IPS-11a (cell line): Measurements from ENCODE around the gene GKAP1.
"Not testable (repeated sequence)": the region's sequence is repeated elsewhere in the genome, so short reads cannot be mapped to it uniquely, and the experiment has no call there.

Source experiments
- H3K4me3 ChIP-seq: one replicate; pipeline ENCODE4 v1.5.1; 2013; ENCODE audit warnings: low read depth, low read length, control low read depth

The GKAP1 gene

DNA sequence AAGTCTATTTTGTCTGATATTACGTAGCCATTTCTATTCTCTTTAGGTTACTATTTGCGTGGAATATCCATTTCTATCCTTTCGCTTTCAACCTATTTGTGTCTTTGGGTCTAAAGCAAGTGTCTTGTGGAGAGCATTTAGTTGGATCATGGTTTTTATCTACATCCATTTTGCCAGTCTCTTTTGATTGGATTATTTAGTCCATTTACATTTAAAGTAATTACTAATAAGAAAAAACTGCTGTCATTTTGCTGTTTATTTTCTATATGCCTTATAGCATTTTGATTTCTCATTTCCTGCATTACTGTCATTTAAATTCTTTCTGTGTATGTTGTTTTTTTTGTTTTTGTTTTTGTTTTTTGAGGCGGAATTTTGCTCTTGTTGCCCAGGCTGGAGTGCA lies 83.8 kb downstream of the GKAP1 start:
- H3K4me3 ChIP-seq: no peak overlapping the region

DNA sequence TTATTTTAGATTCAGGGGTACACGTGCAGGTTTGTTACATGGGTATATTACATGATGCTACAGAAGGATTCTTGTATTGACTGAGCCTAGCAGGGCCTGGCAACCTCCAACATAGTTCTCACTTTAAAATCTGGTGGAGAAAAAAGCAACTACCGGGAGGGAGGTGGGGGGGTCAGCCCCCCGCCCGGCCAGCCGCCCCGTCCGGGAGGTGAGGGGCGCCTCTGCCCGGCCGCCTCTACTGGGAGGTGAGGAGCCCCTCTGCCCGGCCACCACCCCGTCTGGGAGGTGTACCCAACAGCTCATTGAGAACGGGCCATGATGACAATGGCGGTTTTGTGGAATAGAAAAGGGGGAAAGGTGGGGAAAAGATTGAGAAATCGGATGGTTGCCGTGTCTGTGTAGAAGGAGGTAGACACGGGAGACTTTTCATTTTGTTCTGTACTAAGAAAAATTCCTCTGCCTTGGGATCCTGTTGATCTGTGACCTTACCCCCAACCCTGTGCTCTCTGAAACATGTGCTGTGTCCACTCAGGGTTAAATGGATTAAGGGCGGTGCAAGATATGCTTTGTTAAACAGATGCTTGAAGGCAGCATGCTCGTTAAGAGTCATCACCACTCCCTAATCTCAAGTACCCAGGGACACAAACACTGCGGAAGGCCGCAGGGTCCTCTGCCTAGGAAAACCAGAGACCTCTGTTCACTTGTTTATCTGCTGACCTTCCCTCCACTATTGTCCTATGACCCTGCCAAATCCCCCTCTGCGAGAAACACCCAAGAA lies 88.8 kb downstream of the GKAP1 start:
- H3K4me3 ChIP-seq: not testable (repeated sequence)

DNA sequence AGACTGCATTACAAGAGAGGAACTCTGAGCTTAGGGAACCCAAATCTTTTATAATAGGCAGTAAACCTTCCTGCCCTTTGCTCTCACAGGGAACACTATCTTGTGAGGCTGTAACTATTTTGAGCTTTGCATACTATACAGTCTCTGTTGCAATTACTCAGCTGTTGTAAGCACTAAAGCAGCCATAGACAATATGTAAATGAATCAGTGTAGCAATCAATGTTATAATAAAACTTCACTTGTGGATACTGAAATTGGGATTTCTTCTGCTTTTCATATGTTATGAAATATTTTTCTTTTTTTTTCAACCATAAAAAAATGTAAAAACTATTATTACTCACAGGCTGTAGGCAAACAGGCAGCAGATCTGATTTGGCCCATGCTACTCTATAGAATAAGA lies 93.1 kb downstream of the GKAP1 start:
- no peak overlapping the region for H3K4me3 ChIP-seq

DNA sequence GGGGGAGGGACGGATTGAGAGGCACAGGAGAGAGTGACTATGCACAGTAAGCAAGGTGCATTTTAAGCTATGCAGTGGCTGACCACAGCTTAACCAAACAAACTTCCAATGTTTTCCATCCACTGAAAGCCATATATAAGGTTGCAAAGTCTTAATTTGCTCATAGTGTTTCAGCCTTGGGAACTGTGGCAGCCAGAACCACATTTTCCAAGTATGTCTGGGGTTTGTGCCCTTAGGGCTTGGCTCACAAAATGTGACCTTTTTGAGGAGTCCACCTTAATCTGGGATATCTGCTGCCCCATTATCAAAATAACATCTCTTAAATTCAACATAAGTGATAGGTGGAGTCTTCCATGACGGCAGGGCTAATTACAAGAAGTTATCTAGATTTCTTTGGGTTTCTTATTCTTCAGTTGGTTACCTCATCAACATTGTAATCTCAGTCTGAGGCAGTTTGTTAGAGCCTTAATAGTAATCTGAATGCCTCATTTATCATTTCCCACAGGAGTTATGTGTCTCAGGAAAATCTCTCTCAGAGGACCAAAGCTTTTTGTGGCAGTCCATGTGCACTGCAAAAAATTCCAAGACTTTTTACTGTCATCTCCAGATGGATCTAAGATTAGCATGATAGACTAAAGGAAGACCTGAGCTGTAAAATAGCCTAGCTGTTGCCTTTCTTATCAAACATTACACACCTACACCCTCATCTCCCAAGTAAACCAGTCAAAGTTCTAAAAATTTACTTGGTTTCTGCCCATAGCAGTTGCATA lies 94.7 kb downstream of the GKAP1 start:
- H3K4me3 ChIP-seq: no peak overlapping the region

DNA sequence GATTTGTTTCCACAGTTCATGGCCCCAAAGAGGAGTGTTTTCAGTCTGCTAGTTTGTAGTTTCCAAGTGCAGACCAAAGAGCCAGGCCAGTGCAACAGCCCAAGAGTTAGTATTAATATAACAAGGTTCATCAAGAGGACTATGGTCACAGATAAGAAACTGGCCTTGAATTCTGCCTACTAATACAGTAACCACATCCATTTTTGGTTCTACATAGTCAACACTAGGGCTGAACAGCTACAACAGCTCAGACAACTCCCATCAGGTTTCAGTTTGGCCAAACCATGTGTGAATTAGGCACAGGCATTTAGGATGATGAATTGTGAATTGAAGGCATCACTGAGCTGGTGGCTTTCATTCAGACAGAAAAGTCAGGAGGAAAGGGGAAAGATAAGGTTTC lies 96.1 kb downstream of the GKAP1 start:
- no peak overlapping the region for H3K4me3 ChIP-seq

DNA sequence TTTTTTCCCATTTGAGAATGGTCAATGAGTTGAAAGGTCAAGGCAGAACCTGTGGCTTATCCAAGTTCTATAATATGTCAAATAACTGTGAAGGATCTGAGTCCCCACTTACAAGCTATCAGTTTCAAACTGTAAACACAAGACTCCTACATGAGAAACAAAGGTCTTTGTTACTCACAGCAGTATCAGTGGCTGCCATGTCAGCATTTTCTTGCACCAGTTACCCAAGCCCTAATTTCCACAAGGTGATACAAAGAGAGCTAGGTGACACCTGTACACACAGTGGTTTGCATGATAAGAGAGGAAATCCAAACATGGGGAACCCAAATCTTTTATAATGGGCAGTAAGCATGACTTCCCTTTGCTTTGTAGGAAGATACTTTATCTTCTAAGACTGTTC lies 101.8 kb downstream of the GKAP1 start:
- H3K4me3 ChIP-seq: no peak overlapping the region

DNA sequence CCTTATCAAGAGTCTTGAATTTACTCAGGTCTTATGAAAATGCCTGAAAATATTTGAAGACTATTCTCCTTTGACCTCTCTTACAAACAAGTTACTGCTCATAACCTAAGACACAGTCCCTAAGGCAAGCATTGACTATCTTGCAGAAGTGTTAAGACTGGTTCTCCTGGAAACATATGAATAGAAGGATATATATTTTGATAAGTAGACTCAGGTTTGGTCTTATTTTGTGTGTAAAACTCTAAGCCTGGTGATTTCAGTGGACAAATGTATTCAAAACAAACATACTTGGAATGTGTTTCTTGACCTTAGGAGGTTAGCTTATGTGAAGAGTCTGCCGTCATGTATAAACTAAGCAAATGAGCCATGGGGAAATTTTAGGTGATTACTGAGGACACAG lies 102.3 kb downstream of the GKAP1 start:
- H3K4me3 ChIP-seq: no peak overlapping the region

DNA sequence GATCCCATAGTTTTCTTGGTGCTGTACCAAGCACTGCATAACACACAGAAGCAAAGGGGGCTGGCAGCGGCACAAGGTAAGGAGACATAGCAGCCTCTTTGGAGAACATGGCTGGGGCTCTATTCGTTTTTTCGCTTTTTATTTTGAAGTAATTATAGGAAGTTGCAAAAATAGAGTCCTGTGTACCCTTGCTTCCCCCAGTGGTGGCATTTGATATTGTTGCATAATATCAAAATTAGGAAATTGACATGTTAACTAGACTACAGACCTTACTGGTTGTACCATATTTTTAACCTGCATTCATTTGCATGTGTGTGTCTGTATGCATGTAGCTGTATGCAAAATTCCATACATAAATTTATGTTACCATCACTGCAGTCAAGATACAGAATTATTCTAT lies 103.2 kb downstream of the GKAP1 start:
- no peak overlapping the region for H3K4me3 ChIP-seq

DNA sequence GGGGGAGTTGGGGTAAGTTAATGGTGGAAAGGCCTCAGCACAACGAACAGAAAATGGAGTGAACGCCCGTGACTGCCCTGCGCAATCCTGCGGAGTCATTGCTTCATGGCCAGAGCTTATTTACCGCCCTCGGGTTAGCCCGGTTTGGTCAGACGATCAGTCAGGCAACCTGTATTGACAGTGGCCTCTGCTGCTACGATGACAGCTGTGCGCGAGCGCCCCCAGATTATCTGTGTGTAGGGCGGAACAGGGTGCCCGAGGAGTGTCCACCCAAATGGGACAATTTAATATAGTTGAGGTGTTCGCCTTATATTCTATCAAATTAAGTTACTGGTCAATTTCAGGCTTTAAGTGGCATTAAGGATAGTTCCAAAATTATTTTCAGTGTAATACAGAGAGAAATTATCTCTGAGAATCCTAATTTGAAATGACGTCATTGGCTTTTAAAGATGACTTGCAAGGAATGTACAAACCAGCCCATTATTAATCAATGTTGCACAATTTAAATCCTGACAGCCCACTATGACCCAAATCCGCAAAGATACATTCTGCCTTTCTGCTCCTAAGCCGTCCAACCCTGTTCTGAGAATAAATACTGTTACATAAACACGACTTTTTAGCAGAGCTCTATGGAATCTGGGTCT lies 108.9 kb downstream of the GKAP1 start:
- peak overlapping the region; percentile 95 for H3K4me3 ChIP-seq

DNA sequence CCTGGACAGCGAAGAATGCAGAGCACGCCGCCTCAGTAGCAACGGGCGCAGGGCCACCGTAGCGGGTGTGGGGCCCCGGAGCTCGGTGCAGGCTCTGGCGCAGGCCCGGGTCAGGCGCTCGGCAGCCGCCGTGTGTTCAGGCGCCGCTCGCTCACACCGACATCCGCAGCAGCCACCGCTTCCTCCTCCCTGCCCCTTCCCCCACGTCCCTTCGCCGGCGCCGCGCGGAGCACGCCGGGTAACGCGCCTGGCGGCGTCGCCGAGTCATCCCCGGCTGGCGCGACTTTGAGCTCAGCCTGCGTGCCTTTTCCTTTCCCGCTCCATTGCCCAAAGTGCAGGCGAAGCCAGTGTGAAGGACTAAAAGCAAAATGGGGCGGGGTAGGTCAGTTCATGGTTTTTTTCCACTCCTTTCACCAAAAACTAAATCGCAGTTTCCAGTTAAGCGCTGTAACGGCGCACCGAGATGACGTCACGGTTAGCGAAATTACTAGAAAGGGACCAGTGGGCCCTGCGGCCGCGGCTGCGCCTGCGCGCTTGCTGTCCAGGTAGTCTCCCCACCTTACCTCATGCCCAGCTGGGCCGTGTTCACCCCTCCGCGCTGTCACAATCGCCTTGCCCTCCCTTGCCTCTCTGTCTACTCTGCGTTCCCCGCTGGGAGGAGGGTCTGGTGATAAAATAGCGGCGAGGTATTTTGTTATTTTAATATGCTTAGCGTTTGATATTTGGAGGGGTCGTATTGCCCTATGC lies 109.6 kb downstream of the GKAP1 start, which contains the start of gene UBQLN1:
Gene UBQLN1 (minus strand): TSS at position 191 of the 747 bp plus-strand sequence. CDS start 279 bp downstream, outside the sequence.
- H3K4me3 ChIP-seq: peak within 1 kb of the TSS; percentile 95

DNA sequence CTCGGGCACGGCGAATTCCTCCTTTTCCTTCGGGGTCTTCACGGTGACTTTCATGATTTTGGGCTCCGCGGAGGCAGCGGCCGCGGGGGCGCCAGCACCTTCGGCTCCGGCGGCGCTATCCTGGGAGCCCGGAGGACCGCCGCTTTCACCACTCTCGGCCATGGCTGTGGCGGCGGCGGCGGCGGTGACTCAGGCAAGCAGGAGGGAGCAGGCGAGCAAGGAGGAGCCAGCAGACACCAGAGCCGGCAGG lies 110.1 kb downstream of the GKAP1 start:
- peak overlapping the region; percentile 95 for H3K4me3 ChIP-seq

DNA sequence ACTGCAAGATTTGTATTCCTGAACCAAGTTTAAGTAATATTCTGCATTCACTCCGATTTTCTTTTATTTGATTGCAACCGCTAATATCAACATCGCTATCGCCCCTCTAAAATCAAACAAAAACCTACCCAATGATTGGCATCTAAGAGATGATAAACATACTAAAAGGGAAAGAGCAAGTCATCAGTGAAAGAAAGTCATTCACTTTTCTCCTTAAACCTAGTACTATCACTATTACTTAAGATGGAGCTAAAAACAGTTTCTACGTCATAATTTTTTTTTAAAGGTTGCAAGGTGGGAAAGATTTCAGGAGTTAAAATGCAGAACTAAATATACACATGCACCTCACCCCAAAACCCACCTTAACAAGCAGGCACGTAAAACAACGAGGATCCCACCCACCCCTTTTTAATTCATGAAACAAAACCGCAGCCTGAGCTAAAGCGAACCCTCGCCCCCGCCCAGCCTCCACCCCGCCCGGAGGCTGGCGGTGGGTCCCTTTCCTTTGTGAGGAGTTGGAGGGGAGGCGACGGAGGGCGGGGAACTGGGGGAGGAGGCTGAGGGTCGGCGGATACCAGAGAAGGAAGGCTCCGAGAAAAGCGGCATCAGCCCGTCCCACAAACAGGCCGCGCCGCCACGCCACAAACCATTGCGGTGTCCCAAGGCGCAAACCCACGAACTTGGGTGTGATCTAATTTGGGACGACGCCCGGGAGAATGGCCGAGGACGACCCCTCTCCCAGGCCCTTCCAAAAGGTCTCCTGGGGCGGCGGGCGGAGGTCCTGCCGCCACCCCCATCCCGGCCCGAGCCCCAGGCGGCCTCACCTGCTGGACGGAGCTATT lies 110.7 kb downstream of the GKAP1 start:
- H3K4me3 ChIP-seq: peak overlapping the region; percentile 95

DNA sequence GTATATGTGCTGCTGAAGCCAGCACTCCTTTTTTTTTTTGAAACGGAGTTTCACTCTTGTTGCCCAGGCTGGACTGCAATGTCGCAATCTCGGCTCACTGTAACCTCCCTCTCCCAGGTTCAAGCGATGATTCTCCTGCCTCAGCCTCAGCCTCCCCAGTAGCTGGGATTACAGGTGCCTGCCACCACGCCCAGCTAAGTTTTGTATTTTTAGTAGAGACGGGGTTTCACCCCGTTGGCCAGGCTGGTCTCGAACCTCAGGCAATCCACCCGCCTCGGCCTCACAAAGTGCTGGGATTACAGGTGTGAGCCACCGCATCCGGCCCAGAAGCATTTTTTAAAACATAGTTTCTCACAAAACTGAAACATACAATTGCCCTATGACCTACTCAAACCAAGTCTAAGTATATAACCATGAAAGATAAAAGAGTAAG lies 112.3 kb downstream of the GKAP1 start:
- not testable (repeated sequence) for H3K4me3 ChIP-seq

DNA sequence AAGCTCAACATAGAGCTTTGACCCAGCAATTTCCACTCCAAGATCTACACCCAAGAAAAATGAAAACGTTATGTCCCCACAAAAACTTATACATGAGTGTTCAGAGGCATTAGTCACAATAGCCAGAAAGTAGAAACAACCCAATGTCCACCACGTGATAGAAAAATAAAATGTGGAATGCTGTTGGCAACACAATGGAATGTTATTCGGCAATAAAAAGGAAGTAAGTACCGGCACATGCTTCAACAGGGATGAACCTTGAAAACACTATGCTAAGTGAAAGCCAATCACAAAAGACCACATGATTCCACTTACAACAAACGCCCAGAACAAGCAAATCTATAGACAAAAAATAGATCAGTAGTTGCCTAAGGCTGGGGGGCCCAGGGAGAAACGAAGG lies 115.8 kb downstream of the GKAP1 start:
- no peak overlapping the region for H3K4me3 ChIP-seq

DNA sequence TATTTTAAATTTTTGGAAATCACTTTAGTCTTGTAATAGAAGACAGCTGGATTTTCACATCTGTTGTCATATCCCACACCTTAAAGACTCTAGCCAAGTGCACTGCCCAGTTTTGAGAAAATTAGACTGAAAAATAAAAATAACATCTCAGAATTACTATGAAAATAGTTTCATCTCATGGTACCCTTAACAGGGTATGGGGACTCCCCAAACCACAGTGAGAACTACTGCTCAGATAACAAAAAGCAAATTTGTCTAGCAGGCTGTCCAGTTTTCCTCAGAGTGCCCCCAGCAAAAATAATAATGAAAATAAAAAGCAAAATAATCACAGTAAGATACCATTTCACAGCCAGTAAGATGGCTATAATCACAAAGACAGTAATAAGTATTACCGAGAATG lies 116.3 kb downstream of the GKAP1 start:
- H3K4me3 ChIP-seq: no peak overlapping the region

DNA sequence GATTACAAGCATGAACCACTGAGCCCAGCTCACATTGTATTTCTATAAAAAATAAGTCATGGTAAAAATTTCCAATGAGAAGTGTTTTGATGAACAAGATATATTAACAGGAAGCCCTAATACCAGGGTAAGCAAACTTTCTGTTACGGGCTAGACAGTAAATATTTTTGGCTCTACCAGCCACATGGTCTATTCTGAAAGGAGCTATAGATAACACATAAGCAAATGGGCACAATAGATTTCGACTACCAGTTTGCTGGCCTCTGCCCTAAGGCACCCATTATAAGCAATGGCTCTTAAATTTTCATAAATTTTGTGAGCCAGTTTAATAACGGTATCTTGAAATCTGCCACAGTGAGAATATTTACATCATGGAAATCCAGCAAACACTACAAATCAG lies 118.0 kb downstream of the GKAP1 start:
- no peak overlapping the region for H3K4me3 ChIP-seq

DNA sequence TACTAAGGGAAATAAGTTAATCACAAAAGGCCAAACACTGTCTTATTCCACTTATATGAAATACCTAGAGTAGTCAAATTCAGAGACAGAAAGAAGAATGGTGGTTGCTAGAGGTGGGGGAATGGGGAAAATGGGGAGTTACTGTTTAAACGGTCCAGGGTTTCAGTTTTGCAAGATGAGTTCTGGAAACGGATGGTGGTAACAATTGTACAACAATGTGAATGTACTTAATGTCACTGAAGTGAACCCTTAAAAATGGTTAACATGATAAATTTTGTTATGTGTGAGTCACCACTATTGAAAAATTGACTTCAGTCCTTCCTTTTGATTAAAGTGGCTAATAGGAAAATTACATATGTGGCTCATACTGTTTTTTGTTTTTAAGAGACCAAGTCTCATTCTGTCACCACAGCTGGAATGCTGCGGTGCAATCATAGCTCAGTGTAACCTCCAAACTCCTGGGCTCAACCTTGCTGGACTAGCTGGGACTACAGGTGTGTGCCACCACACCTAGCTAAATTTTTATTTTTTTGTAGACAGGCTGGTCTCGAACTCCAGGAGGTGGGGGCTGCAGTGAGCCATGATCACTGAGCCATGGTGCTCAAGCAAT lies 118.5 kb downstream of the GKAP1 start:
- no peak overlapping the region for H3K4me3 ChIP-seq

DNA sequence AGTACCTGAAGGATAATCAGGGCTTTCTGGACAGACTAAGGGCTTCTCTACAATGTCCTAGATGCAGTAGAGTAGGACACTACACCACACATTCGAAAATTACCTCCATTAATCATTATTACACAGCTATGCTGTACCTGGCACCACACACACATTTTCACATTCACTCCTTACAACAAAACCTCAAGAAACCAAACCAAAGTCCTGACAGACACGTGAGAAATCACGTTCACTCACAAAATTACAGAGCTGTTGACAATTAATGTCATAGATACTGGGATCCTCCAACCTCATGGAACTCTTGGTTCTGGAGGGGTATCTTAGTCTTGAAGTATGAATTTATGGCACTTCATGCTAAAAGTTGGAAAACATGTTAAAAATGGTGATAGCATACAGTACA lies 126.1 kb downstream of the GKAP1 start:
- H3K4me3 ChIP-seq: no peak overlapping the region
